Measurements from ENCODE around the gene ERMARD. TPM values are rescaled to one million over a fixed set of nuclear protein-coding genes. Genes with fewer than 3 reads are reported as not detected.

Gene ERMARD
- total RNA-seq, 1 experiment from 2014 or later, result 17.7 TPM

DNA sequence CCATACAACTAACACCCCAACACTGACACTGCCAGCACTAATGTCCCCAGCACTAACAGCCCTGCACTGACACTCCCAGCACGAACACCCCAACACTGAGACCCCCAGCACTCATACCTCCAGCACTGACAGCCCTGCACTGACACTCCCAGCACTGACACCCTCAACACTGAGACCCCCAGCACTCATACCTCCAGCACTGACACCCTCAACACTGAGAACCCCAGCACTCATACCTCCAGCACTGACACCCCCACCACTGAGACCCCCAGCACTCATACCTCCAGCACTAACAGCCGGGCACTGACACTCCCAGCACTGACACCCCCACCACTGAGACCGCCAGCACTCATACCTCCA lies 57.2 kb downstream of the ERMARD start:
- TF ChIP-seq HMGA2 (CRISPR knock-in tag; IDR thresholded peaks at IDR 0.05) (no peak), TCF7 (CRISPR knock-in tag; IDR thresholded peaks at IDR 0.05; ENCODE audit: low read depth) (no peak), OVOL2 (CRISPR knock-in tag; IDR thresholded peaks at IDR 0.05; ENCODE audit: borderline replicate concordance) (no peak), ZNF263 (CRISPR knock-in tag; IDR thresholded peaks at IDR 0.05; ENCODE audit: low read depth) (no peak), JUN (CRISPR knock-in tag; IDR thresholded peaks at IDR 0.05) (no peak), ZNF121 (CRISPR knock-in tag; IDR thresholded peaks at IDR 0.05) (no peak), ZBTB21 (CRISPR knock-in tag; IDR thresholded peaks at IDR 0.05; ENCODE audit: borderline replicate concordance) (no peak), NR3C1 (CRISPR knock-in tag; conservative IDR thresholded peaks at IDR 0.05; ENCODE audit: low read depth) (no peak)
- TF ChIP-seq, protein P1, sequence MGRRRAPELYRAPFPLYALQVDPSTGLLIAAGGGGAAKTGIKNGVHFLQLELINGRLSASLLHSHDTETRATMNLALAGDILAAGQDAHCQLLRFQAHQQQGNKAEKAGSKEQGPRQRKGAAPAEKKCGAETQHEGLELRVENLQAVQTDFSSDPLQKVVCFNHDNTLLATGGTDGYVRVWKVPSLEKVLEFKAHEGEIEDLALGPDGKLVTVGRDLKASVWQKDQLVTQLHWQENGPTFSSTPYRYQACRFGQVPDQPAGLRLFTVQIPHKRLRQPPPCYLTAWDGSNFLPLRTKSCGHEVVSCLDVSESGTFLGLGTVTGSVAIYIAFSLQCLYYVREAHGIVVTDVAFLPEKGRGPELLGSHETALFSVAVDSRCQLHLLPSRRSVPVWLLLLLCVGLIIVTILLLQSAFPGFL (CRISPR knock-in tag; IDR thresholded peaks at IDR 0.05; ENCODE audit: borderline replicate concordance), result no peak
- TF ChIP-seq, protein P2, sequence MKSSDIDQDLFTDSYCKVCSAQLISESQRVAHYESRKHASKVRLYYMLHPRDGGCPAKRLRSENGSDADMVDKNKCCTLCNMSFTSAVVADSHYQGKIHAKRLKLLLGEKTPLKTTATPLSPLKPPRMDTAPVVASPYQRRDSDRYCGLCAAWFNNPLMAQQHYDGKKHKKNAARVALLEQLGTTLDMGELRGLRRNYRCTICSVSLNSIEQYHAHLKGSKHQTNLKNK (CRISPR knock-in tag; IDR thresholded peaks at IDR 0.05), result no peak
- TF ChIP-seq, protein P3, sequence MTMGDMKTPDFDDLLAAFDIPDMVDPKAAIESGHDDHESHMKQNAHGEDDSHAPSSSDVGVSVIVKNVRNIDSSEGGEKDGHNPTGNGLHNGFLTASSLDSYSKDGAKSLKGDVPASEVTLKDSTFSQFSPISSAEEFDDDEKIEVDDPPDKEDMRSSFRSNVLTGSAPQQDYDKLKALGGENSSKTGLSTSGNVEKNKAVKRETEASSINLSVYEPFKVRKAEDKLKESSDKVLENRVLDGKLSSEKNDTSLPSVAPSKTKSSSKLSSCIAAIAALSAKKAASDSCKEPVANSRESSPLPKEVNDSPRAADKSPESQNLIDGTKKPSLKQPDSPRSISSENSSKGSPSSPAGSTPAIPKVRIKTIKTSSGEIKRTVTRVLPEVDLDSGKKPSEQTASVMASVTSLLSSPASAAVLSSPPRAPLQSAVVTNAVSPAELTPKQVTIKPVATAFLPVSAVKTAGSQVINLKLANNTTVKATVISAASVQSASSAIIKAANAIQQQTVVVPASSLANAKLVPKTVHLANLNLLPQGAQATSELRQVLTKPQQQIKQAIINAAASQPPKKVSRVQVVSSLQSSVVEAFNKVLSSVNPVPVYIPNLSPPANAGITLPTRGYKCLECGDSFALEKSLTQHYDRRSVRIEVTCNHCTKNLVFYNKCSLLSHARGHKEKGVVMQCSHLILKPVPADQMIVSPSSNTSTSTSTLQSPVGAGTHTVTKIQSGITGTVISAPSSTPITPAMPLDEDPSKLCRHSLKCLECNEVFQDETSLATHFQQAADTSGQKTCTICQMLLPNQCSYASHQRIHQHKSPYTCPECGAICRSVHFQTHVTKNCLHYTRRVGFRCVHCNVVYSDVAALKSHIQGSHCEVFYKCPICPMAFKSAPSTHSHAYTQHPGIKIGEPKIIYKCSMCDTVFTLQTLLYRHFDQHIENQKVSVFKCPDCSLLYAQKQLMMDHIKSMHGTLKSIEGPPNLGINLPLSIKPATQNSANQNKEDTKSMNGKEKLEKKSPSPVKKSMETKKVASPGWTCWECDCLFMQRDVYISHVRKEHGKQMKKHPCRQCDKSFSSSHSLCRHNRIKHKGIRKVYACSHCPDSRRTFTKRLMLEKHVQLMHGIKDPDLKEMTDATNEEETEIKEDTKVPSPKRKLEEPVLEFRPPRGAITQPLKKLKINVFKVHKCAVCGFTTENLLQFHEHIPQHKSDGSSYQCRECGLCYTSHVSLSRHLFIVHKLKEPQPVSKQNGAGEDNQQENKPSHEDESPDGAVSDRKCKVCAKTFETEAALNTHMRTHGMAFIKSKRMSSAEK (CRISPR knock-in tag; IDR thresholded peaks at IDR 0.05; ENCODE audit: borderline replicate concordance), result no peak
- TF ChIP-seq, protein P4, sequence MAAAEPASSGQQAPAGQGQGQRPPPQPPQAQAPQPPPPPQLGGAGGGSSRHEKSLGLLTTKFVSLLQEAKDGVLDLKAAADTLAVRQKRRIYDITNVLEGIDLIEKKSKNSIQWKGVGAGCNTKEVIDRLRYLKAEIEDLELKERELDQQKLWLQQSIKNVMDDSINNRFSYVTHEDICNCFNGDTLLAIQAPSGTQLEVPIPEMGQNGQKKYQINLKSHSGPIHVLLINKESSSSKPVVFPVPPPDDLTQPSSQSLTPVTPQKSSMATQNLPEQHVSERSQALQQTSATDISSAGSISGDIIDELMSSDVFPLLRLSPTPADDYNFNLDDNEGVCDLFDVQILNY (CRISPR knock-in tag; IDR thresholded peaks at IDR 0.05), result no peak
- TF ChIP-seq, protein P5, sequence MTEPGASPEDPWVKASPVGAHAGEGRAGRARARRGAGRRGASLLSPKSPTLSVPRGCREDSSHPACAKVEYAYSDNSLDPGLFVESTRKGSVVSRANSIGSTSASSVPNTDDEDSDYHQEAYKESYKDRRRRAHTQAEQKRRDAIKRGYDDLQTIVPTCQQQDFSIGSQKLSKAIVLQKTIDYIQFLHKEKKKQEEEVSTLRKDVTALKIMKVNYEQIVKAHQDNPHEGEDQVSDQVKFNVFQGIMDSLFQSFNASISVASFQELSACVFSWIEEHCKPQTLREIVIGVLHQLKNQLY (CRISPR knock-in tag; IDR thresholded peaks at IDR 0.05), result no peak
- TF ChIP-seq, protein P6, sequence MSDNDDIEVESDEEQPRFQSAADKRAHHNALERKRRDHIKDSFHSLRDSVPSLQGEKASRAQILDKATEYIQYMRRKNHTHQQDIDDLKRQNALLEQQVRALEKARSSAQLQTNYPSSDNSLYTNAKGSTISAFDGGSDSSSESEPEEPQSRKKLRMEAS (CRISPR knock-in tag; IDR thresholded peaks at IDR 0.05), result no peak
- TF ChIP-seq, protein P7, sequence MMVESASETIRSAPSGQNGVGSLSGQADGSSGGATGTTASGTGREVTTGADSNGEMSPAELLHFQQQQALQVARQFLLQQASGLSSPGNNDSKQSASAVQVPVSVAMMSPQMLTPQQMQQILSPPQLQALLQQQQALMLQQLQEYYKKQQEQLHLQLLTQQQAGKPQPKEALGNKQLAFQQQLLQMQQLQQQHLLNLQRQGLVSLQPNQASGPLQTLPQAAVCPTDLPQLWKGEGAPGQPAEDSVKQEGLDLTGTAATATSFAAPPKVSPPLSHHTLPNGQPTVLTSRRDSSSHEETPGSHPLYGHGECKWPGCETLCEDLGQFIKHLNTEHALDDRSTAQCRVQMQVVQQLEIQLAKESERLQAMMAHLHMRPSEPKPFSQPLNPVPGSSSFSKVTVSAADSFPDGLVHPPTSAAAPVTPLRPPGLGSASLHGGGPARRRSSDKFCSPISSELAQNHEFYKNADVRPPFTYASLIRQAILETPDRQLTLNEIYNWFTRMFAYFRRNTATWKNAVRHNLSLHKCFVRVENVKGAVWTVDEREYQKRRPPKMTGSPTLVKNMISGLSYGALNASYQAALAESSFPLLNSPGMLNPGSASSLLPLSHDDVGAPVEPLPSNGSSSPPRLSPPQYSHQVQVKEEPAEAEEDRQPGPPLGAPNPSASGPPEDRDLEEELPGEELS (CRISPR knock-in tag; IDR thresholded peaks at IDR 0.05), result no peak
- TF ChIP-seq, protein P8, sequence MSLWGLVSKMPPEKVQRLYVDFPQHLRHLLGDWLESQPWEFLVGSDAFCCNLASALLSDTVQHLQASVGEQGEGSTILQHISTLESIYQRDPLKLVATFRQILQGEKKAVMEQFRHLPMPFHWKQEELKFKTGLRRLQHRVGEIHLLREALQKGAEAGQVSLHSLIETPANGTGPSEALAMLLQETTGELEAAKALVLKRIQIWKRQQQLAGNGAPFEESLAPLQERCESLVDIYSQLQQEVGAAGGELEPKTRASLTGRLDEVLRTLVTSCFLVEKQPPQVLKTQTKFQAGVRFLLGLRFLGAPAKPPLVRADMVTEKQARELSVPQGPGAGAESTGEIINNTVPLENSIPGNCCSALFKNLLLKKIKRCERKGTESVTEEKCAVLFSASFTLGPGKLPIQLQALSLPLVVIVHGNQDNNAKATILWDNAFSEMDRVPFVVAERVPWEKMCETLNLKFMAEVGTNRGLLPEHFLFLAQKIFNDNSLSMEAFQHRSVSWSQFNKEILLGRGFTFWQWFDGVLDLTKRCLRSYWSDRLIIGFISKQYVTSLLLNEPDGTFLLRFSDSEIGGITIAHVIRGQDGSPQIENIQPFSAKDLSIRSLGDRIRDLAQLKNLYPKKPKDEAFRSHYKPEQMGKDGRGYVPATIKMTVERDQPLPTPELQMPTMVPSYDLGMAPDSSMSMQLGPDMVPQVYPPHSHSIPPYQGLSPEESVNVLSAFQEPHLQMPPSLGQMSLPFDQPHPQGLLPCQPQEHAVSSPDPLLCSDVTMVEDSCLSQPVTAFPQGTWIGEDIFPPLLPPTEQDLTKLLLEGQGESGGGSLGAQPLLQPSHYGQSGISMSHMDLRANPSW (CRISPR knock-in tag; conservative IDR thresholded peaks at IDR 0.05; ENCODE audit: low read depth), result no peak
- TF ChIP-seq, protein P9, sequence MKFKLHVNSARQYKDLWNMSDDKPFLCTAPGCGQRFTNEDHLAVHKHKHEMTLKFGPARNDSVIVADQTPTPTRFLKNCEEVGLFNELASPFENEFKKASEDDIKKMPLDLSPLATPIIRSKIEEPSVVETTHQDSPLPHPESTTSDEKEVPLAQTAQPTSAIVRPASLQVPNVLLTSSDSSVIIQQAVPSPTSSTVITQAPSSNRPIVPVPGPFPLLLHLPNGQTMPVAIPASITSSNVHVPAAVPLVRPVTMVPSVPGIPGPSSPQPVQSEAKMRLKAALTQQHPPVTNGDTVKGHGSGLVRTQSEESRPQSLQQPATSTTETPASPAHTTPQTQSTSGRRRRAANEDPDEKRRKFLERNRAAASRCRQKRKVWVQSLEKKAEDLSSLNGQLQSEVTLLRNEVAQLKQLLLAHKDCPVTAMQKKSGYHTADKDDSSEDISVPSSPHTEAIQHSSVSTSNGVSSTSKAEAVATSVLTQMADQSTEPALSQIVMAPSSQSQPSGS (CRISPR knock-in tag; IDR thresholded peaks at IDR 0.05; ENCODE audit: borderline replicate concordance, low read depth), result no peak
- TF ChIP-seq, protein P10, sequence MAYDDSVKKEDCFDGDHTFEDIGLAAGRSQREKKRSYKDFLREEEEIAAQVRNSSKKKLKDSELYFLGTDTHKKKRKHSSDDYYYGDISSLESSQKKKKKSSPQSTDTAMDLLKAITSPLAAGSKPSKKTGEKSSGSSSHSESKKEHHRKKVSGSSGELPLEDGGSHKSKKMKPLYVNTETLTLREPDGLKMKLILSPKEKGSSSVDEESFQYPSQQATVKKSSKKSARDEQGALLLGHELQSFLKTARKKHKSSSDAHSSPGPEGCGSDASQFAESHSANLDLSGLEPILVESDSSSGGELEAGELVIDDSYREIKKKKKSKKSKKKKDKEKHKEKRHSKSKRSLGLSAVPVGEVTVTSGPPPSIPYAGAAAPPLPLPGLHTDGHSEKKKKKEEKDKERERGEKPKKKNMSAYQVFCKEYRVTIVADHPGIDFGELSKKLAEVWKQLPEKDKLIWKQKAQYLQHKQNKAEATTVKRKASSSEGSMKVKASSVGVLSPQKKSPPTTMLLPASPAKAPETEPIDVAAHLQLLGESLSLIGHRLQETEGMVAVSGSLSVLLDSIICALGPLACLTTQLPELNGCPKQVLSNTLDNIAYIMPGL (CRISPR knock-in tag; IDR thresholded peaks at IDR 0.05), result no peak
- H3K4me3 Mint-ChIP-seq, result no peak overlapping the region
- peaks cover 39% of the 10 kb centered on the region for H3K27me3 Mint-ChIP-seq (ENCODE audit: low read depth)
- ChIA-PET POLR2A (no interaction called here), CTCF (no interaction called here)
- no peak overlapping the region for H3K27ac Mint-ChIP-seq
- H3K36me3 Mint-ChIP-seq, result no peaks in the 10 kb centered on the region
- peaks cover 6% of the 10 kb centered on the region; the same call in 1 of the 2 replicates for H3K9me3 Mint-ChIP-seq
- H3K4me1 Mint-ChIP-seq, result peaks cover 12% of the 10 kb centered on the region
- ATAC-seq (no peak), DNase-seq (ENCODE audit: low spot score) (no peak)

Data from WTC11 (cell line).